OCI-LY1 (cell line): Measurements from ENCODE around the gene PROSER2.

ENCODE experiments used
- H2AFZ ChIP-seq: fragments of 200-600 bp; sonication (generic), shearing (Covaris generic); 2 replicates; pipeline ENCODE4 v1.6.0; 2014; ENCODE audit warnings: antibody characterized with exemption, mild to moderate bottlenecking, low read length
- H3F3A ChIP-seq: fragments of 200-600 bp; sonication (generic), shearing (Covaris generic); 2 replicates; pipeline ENCODE4 v1.6.0; 2014; ENCODE audit warnings: mild to moderate bottlenecking, antibody characterized with exemption, low read length, moderate library complexity; ENCODE audit not compliant: insufficient read depth
- H3K27ac ChIP-seq: fragments of 200-600 bp; sonication (generic); 2 replicates; pipeline ENCODE4 v1.5.1; 2014; ENCODE audit warnings: low read length, mixed run types, mild to moderate bottlenecking, low read depth; ENCODE audit not compliant: poor library complexity, severe bottlenecking
- H3K27me3 ChIP-seq: fragments of 200-600 bp; sonication (generic); 2 replicates; pipeline ENCODE4 v1.6.0; 2014; ENCODE audit warnings: antibody characterized with exemption, mild to moderate bottlenecking, low read length, moderate library complexity; ENCODE audit not compliant: insufficient read depth
- H3K36me3 ChIP-seq: fragments of 200-600 bp; sonication (generic); 2 replicates; pipeline ENCODE4 v1.6.1; 2014; ENCODE audit warnings: mild to moderate bottlenecking, antibody characterized with exemption, low read length, moderate library complexity, mixed read lengths; ENCODE audit not compliant: insufficient read depth
- H3K4me1 ChIP-seq: fragments of 200-600 bp; sonication (generic); 2 replicates; pipeline ENCODE4 v1.5.1; 2014; ENCODE audit warnings: mild to moderate bottlenecking, low read length, moderate library complexity; ENCODE audit not compliant: insufficient read depth, severe bottlenecking
- H3K4me2 ChIP-seq: fragments of 200-600 bp; sonication (generic), shearing (Covaris generic); 2 replicates; pipeline ENCODE4 v1.6.1; 2014; ENCODE audit warnings: low read length
- H3K4me3 ChIP-seq: fragments of 200-600 bp; sonication (generic); 2 replicates; pipeline ENCODE4 v1.5.1; 2014; ENCODE audit warnings: low read length, low read depth, mild to moderate bottlenecking, mixed read lengths; ENCODE audit not compliant: poor library complexity, severe bottlenecking
- H3K79me2 ChIP-seq: fragments of 200-600 bp; shearing (Covaris generic); 2 replicates; pipeline ENCODE4 v1.6.1; 2016; ENCODE audit warnings: mixed run types, low read length, mixed read lengths; ENCODE audit not compliant: insufficient read depth
- H3K9ac ChIP-seq: fragments of 200-600 bp; sonication (generic), shearing (Covaris generic); 2 replicates; pipeline ENCODE4 v1.6.1; 2014; ENCODE audit warnings: mild to moderate bottlenecking, low read length, mixed read lengths
- H3K9me2 ChIP-seq: fragments of 200-600 bp; sonication (generic), shearing (Covaris generic); 2 replicates; pipeline ENCODE4 v1.6.1; 2014; ENCODE audit warnings: low read depth, mild to moderate bottlenecking, low read length, mixed read lengths
- H3K9me3 ChIP-seq: fragments of 200-600 bp; shearing (Covaris generic); 2 replicates; pipeline ENCODE4 v1.6.1; 2014; ENCODE audit warnings: low read length, mixed read lengths
- H4K20me1 ChIP-seq: fragments of 200-600 bp; sonication (generic), shearing (Covaris generic); 2 replicates; pipeline ENCODE4 v1.6.0; 2016; ENCODE audit warnings: mild to moderate bottlenecking, low read length; ENCODE audit not compliant: insufficient read depth
- CTCF ChIP-seq: fragments of 200-600 bp; sonication (generic), shearing (Covaris generic); IDR thresholded peaks from 2 replicates; pipeline ENCODE4 v1.5.1; 2017; ENCODE audit warnings: mild to moderate bottlenecking, antibody characterized with exemption, low read length, moderate library complexity, mixed read lengths
- EZH2 ChIP-seq: fragments of 200-600 bp; sonication (generic), shearing (Covaris generic); IDR thresholded peaks from 2 replicates; pipeline ENCODE4 v1.8.0; 2017; ENCODE audit warnings: borderline replicate concordance, mixed run types, mild to moderate bottlenecking, antibody characterized with exemption, low read length, moderate library complexity, mixed read lengths

The PROSER2 gene

GRCh38 chr10:11842411-11842810 lies 19.3 kb downstream of the PROSER2 start:
- no peak overlapping the region for H3K4me3 ChIP-seq
- H3K4me1 ChIP-seq = no peaks in the 10 kb centered on the region
- no peak overlapping the region for H3K4me2 ChIP-seq
- no peaks in the 10 kb centered on the region for H4K20me1 ChIP-seq
- no peaks in the 10 kb centered on the region for H3F3A ChIP-seq
- no peaks in the 10 kb centered on the region for H3K36me3 ChIP-seq
- no peak overlapping the region for H3K9ac ChIP-seq
- H2AFZ ChIP-seq = no peak overlapping the region
- H3K27ac ChIP-seq = no peak overlapping the region
- no peaks in the 10 kb centered on the region for H3K9me3 ChIP-seq
- H3K27me3 ChIP-seq = no peaks in the 10 kb centered on the region
- no peaks in the 10 kb centered on the region for H3K79me2 ChIP-seq
- TF ChIP-seq EZH2 (no peak), CTCF (no peak)
- no peaks in the 10 kb centered on the region for H3K9me2 ChIP-seq

GRCh38 chr10:11845113-11845512 lies 22.0 kb downstream of the PROSER2 start:
- no peaks in the 10 kb centered on the region for H3F3A ChIP-seq
- no peaks in the 10 kb centered on the region for H3K79me2 ChIP-seq
- TF ChIP-seq EZH2 (no peak), CTCF (no peak)
- no peaks in the 10 kb centered on the region for H4K20me1 ChIP-seq
- no peaks in the 10 kb centered on the region for H3K4me1 ChIP-seq
- H3K4me3 ChIP-seq = no peak overlapping the region
- H3K9me3 ChIP-seq = no peaks in the 10 kb centered on the region
- H3K9me2 ChIP-seq = no peaks in the 10 kb centered on the region
- no peak overlapping the region for H3K27ac ChIP-seq
- H3K9ac ChIP-seq = no peak overlapping the region
- H3K4me2 ChIP-seq = no peak overlapping the region
- no peaks in the 10 kb centered on the region for H3K27me3 ChIP-seq
- H3K36me3 ChIP-seq = no peaks in the 10 kb centered on the region
- H2AFZ ChIP-seq = no peak overlapping the region

GRCh38 chr10:11846542-11846941 lies 23.4 kb downstream of the PROSER2 start:
- TF ChIP-seq CTCF (no peak), EZH2 (no peak)
- H3K36me3 ChIP-seq = no peaks in the 10 kb centered on the region
- no peaks in the 10 kb centered on the region for H3K9me3 ChIP-seq

More at GRCh38 chr10:11846542-11846941, 23.4 kb downstream of the PROSER2 start:
- no peak overlapping the region for H3K27ac ChIP-seq
- H3K4me1 ChIP-seq = no peaks in the 10 kb centered on the region
- no peak overlapping the region for H2AFZ ChIP-seq
- no peaks in the 10 kb centered on the region for H4K20me1 ChIP-seq
- no peaks in the 10 kb centered on the region for H3K27me3 ChIP-seq
- no peaks in the 10 kb centered on the region for H3F3A ChIP-seq
- no peak overlapping the region for H3K4me2 ChIP-seq
- no peak overlapping the region for H3K9ac ChIP-seq
- H3K79me2 ChIP-seq = no peaks in the 10 kb centered on the region
- H3K4me3 ChIP-seq = no peak overlapping the region
- no peaks in the 10 kb centered on the region for H3K9me2 ChIP-seq
